DND-41 (cell line): Measurements from ENCODE around the gene ITPR1.

ENCODE experiments used
- ATAC-seq: fragments of 200-7000 bp; cut with Tn5 transposase; 3 replicates; pipeline ENCODE4 v1.9.1; 2021; ENCODE audit warnings: low read depth; ENCODE audit not compliant: insufficient read depth
- DNase-seq: peaks from one replicate; pipeline ENCODE4 v3.0.0-alpha.2; 2020
- H2AFZ ChIP-seq: 2 replicates; pipeline ENCODE4 v1.6.0; 2012; ENCODE audit warnings: low read depth, low read length
- H3K27ac ChIP-seq: 2 replicates; pipeline ENCODE4 v1.5.1; 2012; ENCODE audit warnings: low read length, inconsistent platforms
- H3K27me3 ChIP-seq: fragments of 200-600 bp; sonication (generic); 2 replicates; pipeline ENCODE4 v1.6.0; 2012; ENCODE audit warnings: low read length, mild to moderate bottlenecking, inconsistent platforms; ENCODE audit not compliant: insufficient read depth, poor library complexity
- H3K36me3 ChIP-seq: 2 replicates; pipeline ENCODE4 v1.5.1; 2012; ENCODE audit warnings: low read length, inconsistent platforms; ENCODE audit not compliant: insufficient read depth
- H3K4me1 ChIP-seq: 2 replicates; pipeline ENCODE4 v1.5.1; 2012; ENCODE audit warnings: mild to moderate bottlenecking, low read length; ENCODE audit not compliant: insufficient read depth
- H3K4me2 ChIP-seq: 2 replicates; pipeline ENCODE4 v1.6.0; 2012; ENCODE audit warnings: mild to moderate bottlenecking, moderate library complexity, low read length, inconsistent platforms; ENCODE audit not compliant: insufficient read depth
- H3K4me3 ChIP-seq, 2 experiments: fragments of 200-600 bp in 1 of 2; shearing (Covaris generic) in 1 of 2; 2 replicates each; pipeline ENCODE4 v1.5.1; 2012 to 2016; ENCODE audit warnings: inconsistent platforms in 2 of 2, low read length in 2 of 2, mild to moderate bottlenecking in 2 of 2, low read depth in 1 of 2, moderate library complexity in 1 of 2
- H3K79me2 ChIP-seq: 2 replicates; pipeline ENCODE4 v1.6.0; 2012; ENCODE audit warnings: low read length, inconsistent platforms; ENCODE audit not compliant: insufficient read depth
- H3K9ac ChIP-seq: 2 replicates; pipeline ENCODE4 v1.6.0; 2012; ENCODE audit warnings: low read depth, mild to moderate bottlenecking, inconsistent platforms, low read length, moderate library complexity
- H3K9me3 ChIP-seq: 2 replicates; pipeline ENCODE4 v1.5.1; 2012; ENCODE audit warnings: low read length, moderate library complexity, mild to moderate bottlenecking, inconsistent platforms; ENCODE audit not compliant: insufficient read depth, severe bottlenecking
- H4K20me1 ChIP-seq: 2 replicates; pipeline ENCODE4 v1.6.0; 2012; ENCODE audit warnings: low read length; ENCODE audit not compliant: insufficient read depth
- EZH2 ChIP-seq: IDR thresholded peaks from 3 replicates; pipeline ENCODE4 v1.6.1; 2012; ENCODE audit warnings: borderline replicate concordance, low read depth, mild to moderate bottlenecking, moderate library complexity, low read length, inconsistent platforms; ENCODE audit not compliant: severe bottlenecking
- TF ChIP-seq, protein P1 (sequence below): IDR thresholded peaks from 2 replicates; pipeline ENCODE4 v1.5.1; 2012; ENCODE audit warnings: borderline replicate concordance, low read length, moderate library complexity, mild to moderate bottlenecking; ENCODE audit not compliant: poor library complexity, severe bottlenecking; ENCODE audit errors: extremely low read depth

Gene ITPR1

DNA sequence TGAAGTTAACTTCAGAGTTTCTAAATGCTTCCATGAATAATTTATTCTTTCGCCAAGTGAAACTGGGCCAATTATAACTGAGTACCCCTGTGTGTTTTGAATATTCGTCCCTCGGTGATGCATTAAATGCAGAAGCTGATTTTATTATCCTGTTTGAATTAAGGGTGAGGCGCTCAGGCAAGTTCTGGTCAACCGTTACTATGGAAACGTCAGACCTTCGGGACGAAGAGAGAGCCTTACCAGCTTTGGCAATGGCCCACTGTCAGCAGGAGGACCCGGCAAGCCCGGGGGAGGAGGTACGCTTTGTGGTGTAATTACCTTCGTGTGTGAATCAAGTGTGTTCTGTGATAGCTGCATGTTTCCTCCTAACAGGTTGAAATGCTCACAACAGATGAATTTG is 239.8 kb downstream of the ITPR1 start:
- Histone ChIP-seq H2AFZ (no peak overlapping the region), H3K4me3 (no peak overlapping the region), H3K4me2 (no peak overlapping the region), H3K27ac (no peak overlapping the region), H3K27me3 (no peaks in the 10 kb centered on the region), H3K79me2 (no peaks in the 10 kb centered on the region), H3K4me1 (peaks cover 29% of the 10 kb centered on the region), H4K20me1 (no peaks in the 10 kb centered on the region), H3K36me3 (no peaks in the 10 kb centered on the region), H3K9me3 (no peaks in the 10 kb centered on the region), H3K9ac (no peak overlapping the region)
- DNase-seq (no peak), ATAC-seq (no peak)
- TF ChIP-seq EZH2: no peak
- TF ChIP-seq, protein P1, sequence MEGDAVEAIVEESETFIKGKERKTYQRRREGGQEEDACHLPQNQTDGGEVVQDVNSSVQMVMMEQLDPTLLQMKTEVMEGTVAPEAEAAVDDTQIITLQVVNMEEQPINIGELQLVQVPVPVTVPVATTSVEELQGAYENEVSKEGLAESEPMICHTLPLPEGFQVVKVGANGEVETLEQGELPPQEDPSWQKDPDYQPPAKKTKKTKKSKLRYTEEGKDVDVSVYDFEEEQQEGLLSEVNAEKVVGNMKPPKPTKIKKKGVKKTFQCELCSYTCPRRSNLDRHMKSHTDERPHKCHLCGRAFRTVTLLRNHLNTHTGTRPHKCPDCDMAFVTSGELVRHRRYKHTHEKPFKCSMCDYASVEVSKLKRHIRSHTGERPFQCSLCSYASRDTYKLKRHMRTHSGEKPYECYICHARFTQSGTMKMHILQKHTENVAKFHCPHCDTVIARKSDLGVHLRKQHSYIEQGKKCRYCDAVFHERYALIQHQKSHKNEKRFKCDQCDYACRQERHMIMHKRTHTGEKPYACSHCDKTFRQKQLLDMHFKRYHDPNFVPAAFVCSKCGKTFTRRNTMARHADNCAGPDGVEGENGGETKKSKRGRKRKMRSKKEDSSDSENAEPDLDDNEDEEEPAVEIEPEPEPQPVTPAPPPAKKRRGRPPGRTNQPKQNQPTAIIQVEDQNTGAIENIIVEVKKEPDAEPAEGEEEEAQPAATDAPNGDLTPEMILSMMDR: no peak

DNA sequence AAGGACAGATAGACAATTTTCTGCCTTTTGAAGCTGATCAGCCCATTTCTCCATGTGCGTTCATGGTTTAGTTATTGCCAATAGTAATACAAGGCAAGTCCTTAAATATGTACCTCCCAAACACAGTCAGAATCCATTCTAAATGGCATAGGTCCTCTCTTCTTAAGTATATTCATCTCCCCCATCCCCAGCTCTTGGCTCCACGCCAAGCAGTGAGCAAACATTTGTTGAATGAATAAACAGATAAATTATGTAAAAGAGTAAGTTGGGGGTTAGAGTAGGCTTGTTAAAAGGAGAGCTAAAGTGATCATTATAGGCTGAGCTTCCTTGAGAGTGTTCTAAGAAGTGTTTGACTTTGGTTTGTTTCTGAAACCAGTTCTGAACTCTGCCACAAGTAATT is 241.3 kb downstream of the ITPR1 start:
- H3K9me3 ChIP-seq: no peaks in the 10 kb centered on the region
- no peaks in the 10 kb centered on the region for H3K36me3 ChIP-seq
- TF ChIP-seq, protein P1: no peak
- no peak for TF ChIP-seq EZH2
- no peak overlapping the region for H2AFZ ChIP-seq
- H3K4me3 ChIP-seq: no peak overlapping the region
- no peaks in the 10 kb centered on the region for H3K79me2 ChIP-seq
- H3K27ac ChIP-seq: no peak overlapping the region
- peaks cover 44% of the 10 kb centered on the region for H3K4me1 ChIP-seq
- H3K27me3 ChIP-seq: no peaks in the 10 kb centered on the region
- H4K20me1 ChIP-seq: no peaks in the 10 kb centered on the region
- H3K4me2 ChIP-seq: no peak overlapping the region
- no peak for ATAC-seq
- no peak overlapping the region for H3K9ac ChIP-seq
- no peak for DNase-seq

DNA sequence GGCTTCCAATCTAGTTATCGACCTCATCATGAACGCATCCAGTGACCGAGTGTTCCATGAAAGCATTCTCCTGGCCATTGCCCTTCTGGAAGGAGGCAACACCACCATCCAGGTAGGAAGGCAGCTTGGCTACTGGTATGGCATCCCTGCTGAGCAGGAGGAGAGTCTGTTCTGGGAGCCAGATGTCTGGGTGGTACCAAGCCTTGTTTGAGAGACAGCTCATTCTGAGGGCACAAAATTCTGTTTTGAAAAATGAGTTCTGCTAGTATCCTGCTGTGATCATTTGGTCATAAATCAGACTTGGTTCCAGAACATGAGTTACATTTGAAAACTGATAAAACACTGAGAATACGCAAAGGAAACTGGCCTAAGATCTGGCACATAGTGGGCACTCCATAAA is 242.1 kb downstream of the ITPR1 start:
- H2AFZ ChIP-seq: no peak overlapping the region
- no peaks in the 10 kb centered on the region for H4K20me1 ChIP-seq
- DNase-seq (no peak), ATAC-seq (no peak)
- H3K79me2 ChIP-seq: no peaks in the 10 kb centered on the region
- no peaks in the 10 kb centered on the region for H3K9me3 ChIP-seq
- H3K9ac ChIP-seq: no peak overlapping the region
- no peak overlapping the region for H3K4me3 ChIP-seq
- no peaks in the 10 kb centered on the region for H3K36me3 ChIP-seq
- no peak overlapping the region for H3K4me2 ChIP-seq
- no peaks in the 10 kb centered on the region for H3K27me3 ChIP-seq
- no peak overlapping the region for H3K27ac ChIP-seq
- H3K4me1 ChIP-seq: peaks cover 52% of the 10 kb centered on the region
- TF ChIP-seq, protein P1: no peak
